K562 (cell line): ENCODE results near the gene NEURL4. TPM values are rescaled to one million over a fixed set of nuclear protein-coding genes. Genes with fewer than 3 reads are reported as not detected.

ENCODE experiments used
- ATF1 ChIP-seq, 2 experiments: fragments of 450-650 bp in 1 of 2; IDR thresholded peaks; 2 replicates each; pipeline ENCODE4 v1.6.1; 2016; ENCODE audit warnings: missing compliant biosample characterization in 1 of 2, missing genetic modification characterization in 1 of 2
- CHAMP1 ChIP-seq: fragments of 450-650 bp; IDR thresholded peaks from 2 replicates; pipeline ENCODE4 v1.6.1; 2016; ENCODE audit warnings: mild to moderate bottlenecking
- ILK ChIP-seq: fragments of 450-650 bp; IDR thresholded peaks from 2 replicates; pipeline ENCODE4 v1.6.1; 2016; ENCODE audit warnings: missing genetic modification characterization, low read depth, mild to moderate bottlenecking, missing compliant biosample characterization, moderate library complexity, borderline replicate concordance
- POLR2A ChIP-seq: fragments of 450-650 bp; conservative IDR thresholded peaks from 2 replicates; pipeline ENCODE4 v1.6.1; 2016
- RFX5 ChIP-seq: IDR thresholded peaks from 2 replicates; pipeline ENCODE4 v1.6.1; 2011; ENCODE audit warnings: low read depth, mild to moderate bottlenecking, improper control_type of control experiment, low read length
- TAL1 ChIP-seq: fragments of 450-650 bp; IDR thresholded peaks from 2 replicates; pipeline ENCODE4 v1.6.1; 2016; ENCODE audit warnings: mild to moderate bottlenecking
- TFAP4 ChIP-seq: sonication (generic); formaldehyde crosslinking; IDR thresholded peaks from 2 replicates; pipeline ENCODE4 v1.8.0; 2022; ENCODE audit warnings: missing genetic modification reagents, mild to moderate bottlenecking, moderate library complexity, borderline replicate concordance
- ZNF24 ChIP-seq: fragments of 450-650 bp; IDR thresholded peaks from 2 replicates; pipeline ENCODE4 v1.6.1; 2016
- ZNF57 ChIP-seq: fragments of 450-650 bp; formaldehyde crosslinking; IDR thresholded peaks from 2 replicates; pipeline ENCODE4 v1.4.0; 2020; ENCODE audit warnings: mild to moderate bottlenecking, moderate library complexity
- polyA plus RNA-seq, 8 experiments: library from polyadenylated mRNA; depleted of rRNA in 4 of 8; stranded (reverse) in 5 of 8; unstranded in 3 of 8; fragments of >200 nt; fragmentation: Nextera tagmentation in 2 of 8; fragmentation: Illumina TruSeq in 1 of 8; extraction: Ambion mirVana in 2 of 8; extraction: Trizol in 1 of 8; gene quantifications; 2 replicates each; pipeline versions ENCODE4 v1.2.1 to v1.2.3, GENCODE V29; 2011 to 2014; ENCODE audit warnings: inconsistent platforms in 1 of 8, missing spikeins in 1 of 8
- total RNA-seq, 7 experiments: library from RNA; depleted of rRNA in 6 of 7; stranded (reverse); fragments of >200 nt in 6 of 7; fragmentation: Illumina TruSeq in 2 of 7; extraction: Trizol in 2 of 7; gene quantifications; 2 replicates each; pipeline versions ENCODE4 v1.2.1 to v1.2.3, GENCODE V29; 2011 to 2021; ENCODE audit warnings: low replicate concordance in 1 of 7

NEURL4 gene
- total and polyA plus RNA-seq, 9 of the 15 experiments (the other 6 are each of a cell fraction or from before 2014, with no cell fraction given) = 0.08 to 37.4 (median 11.5) TPM

GRCh38 chr17:7282752-7283321, 46.3 kb downstream of the NEURL4 start (continued):
- TF ChIP-seq CHAMP1 (no peak), ZNF24 (no peak), ILK (tag) (no peak), ZNF57 (no peak), TAL1 (peak; percentile 36), TFAP4 (peak; percentile 97), RFX5 (no peak), ATF1 (CRISPR knock-in tag; IDR thresholded peaks at IDR 0.05) (no peak), ATF1 (tag; IDR thresholded peaks at IDR 0.05) (no peak), POLR2A (no peak)
